Dedifferentiated amniotic fluid mesenchymal stem cell (primary cell): ENCODE data around the gene GET3.
"Not testable (repeated sequence)": the region's sequence is repeated elsewhere in the genome, so short reads cannot be mapped to it uniquely, and the experiment has no call there.

Experiments
- DNase-seq: peaks from one replicate; pipeline ENCODE4 v3.0.0-alpha.2; 2016; ENCODE audit errors: extremely low spot score

The GET3 gene

GRCh38 chr19:12736995-12737834 is at the start of gene GET3:
Gene GET3, plus strand, starts transcription at chr19:12737497. Its CDS starts 9 bp downstream, at chr19:12737506.
- peak; percentile 100 for DNase-seq

GRCh38 chr19:12689012-12689411 is 48.3 kb upstream of the GET3 start:
- DNase-seq: no peak

GRCh38 chr19:12689581-12690216 is 47.6 kb upstream of the GET3 start:
- no peak for DNase-seq

GRCh38 chr19:12692960-12693359 is 44.3 kb upstream of the GET3 start:
- DNase-seq: no peak

GRCh38 chr19:12694641-12695040 is 42.7 kb upstream of the GET3 start:
- DNase-seq: no peak

- no peak for DNase-seq
Observed at GRCh38 chr19:12695096-12695495, 42.2 kb upstream of the GET3 start.

- no peak for DNase-seq
Observed at GRCh38 chr19:12695514-12695913, 41.8 kb upstream of the GET3 start.

GRCh38 chr19:12695997-12696365 is 41.3 kb upstream of the GET3 start:
- no peak for DNase-seq

- DNase-seq: peak; percentile 93
Observed at GRCh38 chr19:12696366-12697335, 40.6 kb upstream of the GET3 start, which contains the start of gene FBXW9. Gene FBXW9, minus strand, starts transcription at chr19:12696631. Its CDS starts 50 bp downstream, at chr19:12696581.

- DNase-seq: not testable (repeated sequence)
Observed at GRCh38 chr19:12697425-12697824, 39.9 kb upstream of the GET3 start.

GRCh38 chr19:12698138-12698537 is 39.2 kb upstream of the GET3 start:
- no peak for DNase-seq

- no peak for DNase-seq
Observed at GRCh38 chr19:12701596-12702282, 35.6 kb upstream of the GET3 start.

- no peak for DNase-seq
Observed at GRCh38 chr19:12703046-12703445, 34.3 kb upstream of the GET3 start.

- DNase-seq: no peak
Observed at GRCh38 chr19:12705169-12705568, 32.1 kb upstream of the GET3 start.

GRCh38 chr19:12705654-12706331 is 31.5 kb upstream of the GET3 start:
- DNase-seq: no peak

GRCh38 chr19:12706332-12706718 is 31.0 kb upstream of the GET3 start:
- DNase-seq: no peak

- DNase-seq: no peak
Observed at GRCh38 chr19:12708641-12709040, 28.7 kb upstream of the GET3 start.

- DNase-seq: no peak
Observed at GRCh38 chr19:12711187-12711586, 26.1 kb upstream of the GET3 start.

- DNase-seq: not testable (repeated sequence)
Observed at GRCh38 chr19:12712077-12712476, 25.2 kb upstream of the GET3 start.

- DNase-seq: not testable (repeated sequence)
Observed at GRCh38 chr19:12713304-12713703, 24.0 kb upstream of the GET3 start.

- DNase-seq: no peak
Observed at GRCh38 chr19:12715102-12715501, 22.2 kb upstream of the GET3 start.
